ENCODE measurements around the gene KLHL9.
A peak's percentile ranks its signal among the peaks of the same experiment; 100 is the strongest.
"Not testable (repeated sequence)": the region's sequence is repeated elsewhere in the genome, so short reads cannot be mapped to it uniquely, and the experiment has no call there.

Gene KLHL9, protein sequence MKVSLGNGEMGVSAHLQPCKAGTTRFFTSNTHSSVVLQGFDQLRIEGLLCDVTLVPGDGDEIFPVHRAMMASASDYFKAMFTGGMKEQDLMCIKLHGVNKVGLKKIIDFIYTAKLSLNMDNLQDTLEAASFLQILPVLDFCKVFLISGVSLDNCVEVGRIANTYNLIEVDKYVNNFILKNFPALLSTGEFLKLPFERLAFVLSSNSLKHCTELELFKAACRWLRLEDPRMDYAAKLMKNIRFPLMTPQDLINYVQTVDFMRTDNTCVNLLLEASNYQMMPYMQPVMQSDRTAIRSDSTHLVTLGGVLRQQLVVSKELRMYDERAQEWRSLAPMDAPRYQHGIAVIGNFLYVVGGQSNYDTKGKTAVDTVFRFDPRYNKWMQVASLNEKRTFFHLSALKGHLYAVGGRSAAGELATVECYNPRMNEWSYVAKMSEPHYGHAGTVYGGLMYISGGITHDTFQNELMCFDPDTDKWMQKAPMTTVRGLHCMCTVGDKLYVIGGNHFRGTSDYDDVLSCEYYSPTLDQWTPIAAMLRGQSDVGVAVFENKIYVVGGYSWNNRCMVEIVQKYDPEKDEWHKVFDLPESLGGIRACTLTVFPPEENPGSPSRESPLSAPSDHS

DNA sequence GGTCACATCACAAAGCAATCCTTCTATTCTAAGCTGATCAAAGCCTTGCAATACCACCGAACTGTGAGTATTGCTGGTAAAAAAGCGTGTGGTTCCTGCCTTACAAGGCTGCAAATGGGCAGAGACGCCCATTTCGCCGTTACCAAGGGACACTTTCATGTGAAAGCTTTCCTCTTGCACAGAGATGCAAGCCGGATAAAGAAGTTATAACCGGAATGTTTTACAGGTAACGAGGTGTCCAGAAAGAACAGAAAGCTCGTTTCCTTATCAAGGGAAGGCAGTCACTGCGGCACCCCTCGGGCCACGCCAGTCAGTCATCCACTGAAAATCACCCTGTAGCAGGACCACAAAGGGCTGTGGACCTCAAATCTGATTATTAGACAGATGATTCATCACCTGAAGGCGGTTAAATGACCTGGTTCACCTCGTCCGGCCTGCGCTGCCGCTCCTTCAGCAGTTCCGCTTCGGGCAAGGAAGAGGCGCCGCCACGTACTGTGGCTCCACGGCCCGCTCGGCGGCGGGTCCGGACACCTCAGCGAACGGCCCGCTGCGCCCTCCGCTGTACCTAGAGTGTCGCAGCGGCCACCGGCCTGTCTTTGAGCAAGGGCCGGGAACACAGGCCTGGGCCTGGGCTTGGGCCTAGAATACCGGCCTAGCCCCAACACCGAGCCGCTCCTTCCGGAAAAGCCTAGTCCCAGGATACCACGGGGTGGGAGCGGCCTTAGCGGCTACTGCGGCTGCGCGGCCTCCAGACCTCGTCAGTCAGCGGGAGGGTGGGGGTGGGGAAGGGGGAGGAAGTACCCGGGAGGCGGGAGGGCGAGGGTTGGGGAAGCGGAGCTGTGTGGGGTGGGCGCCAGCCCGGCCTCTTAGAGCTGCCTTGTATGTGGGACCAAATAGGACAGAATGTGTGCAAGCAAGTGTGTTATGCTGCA lies at the start of gene KLHL9:
Gene KLHL9 (minus strand): TSS at position 704 of the 932 bp plus-strand sequence. CDS start 545 bp downstream, at position 159.
- DNase-seq, result peak; percentile 96

DNA sequence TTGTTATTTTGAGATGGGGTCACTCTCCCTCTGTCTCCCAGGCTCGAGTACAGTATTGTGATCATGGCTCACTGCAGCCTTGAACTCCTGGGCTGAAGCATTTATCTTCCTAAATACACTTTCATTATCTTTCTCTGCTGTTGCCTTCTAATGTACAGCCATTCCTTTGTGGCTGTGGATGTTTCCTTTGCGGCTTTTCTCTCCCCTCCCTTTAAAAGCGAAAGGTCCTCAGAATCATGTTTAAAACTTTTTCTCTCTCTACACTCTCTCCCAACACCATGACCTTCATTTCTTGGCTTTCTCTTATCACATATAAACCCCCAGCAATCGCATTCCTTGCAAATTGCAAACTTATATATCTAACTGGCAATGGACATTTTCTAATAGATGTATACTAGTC lies 48.4 kb upstream of the KLHL9 start:
- DNase-seq, result no peak

DNA sequence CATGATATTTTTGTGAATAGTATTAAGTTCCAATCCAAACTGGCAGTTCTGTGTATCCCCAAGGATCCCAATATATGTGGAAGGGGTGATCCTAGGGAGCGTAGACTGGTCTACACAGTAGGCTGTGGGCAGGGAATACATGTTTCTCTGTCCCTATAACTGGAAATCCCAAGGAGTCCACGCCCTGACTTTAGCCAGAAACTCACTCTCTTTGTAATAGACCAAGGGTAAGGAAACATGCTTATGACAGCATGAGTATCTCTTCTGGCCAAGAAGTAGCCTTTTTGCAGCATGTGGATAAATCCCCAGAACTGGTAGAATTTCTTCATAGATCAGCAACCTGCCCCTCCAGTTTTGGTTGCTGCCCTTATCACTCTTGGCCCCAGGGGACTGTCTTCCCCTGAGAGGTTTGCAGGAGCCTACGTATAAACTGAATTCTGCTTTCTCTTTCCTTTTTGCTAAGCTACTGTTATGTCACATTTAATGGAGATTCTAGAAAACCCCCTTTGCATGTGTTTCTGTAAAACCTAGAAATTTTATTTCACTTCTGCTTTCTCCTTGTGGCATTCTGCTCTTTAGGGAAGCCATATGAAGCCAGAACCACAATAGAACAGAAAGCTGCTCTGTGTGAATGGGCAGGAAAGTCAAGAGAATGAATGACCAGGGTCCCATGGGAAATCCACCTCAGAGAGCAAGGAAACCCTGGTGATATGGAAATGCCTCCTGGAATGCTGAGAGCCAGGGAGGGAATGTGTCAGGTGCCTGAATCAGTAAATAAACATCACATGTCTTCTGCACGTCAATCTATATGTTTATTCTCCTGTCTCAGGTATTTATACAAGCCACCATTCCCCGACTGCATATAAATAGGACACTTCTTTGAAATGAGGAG lies 46.5 kb upstream of the KLHL9 start:
- DNase-seq, result no peak

DNA sequence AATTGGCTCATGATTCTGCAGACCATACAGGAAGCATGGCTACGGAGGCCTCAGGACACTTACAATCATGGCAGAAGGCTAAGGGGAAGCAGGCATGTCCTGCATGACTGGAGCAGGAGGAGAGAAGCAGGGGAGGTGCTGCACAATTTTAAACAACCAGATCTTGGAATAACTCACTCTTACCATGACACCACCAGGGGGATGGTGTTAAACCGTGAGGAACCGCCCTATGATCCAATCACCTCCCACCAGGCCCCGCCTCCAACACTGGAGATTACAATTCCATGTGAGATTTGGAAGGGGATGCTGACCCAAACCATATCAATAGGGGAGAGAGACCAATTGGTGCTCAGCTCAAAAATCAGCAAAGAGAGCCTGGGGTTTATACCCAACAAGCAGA lies 36.3 kb upstream of the KLHL9 start:
- DNase-seq, result not testable (repeated sequence)

DNA sequence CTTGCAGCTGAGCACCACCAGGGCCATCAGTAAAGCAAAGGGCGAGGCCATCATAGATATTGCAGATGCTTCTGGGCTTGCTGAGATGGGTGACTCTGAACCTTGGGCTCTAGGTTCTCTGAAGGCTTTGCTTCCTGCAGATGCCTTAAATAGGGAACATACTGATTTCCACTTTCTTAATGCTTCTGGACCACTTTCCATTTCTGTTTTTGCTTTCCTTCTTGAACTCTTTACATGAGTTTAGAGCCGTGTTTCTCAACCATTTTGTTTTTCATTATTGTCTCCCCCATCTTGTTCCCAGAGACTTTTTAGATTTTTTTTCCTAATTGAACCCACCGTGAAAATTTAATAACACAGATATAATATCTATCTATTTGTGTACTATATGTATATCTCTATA lies 32.8 kb upstream of the KLHL9 start, which contains the start of gene IFNA13:
Gene IFNA13 (minus strand): TSS at position 101 of the 400 bp plus-strand sequence. CDS start 47 bp downstream, at position 54.
- DNase-seq, result no peak

DNA sequence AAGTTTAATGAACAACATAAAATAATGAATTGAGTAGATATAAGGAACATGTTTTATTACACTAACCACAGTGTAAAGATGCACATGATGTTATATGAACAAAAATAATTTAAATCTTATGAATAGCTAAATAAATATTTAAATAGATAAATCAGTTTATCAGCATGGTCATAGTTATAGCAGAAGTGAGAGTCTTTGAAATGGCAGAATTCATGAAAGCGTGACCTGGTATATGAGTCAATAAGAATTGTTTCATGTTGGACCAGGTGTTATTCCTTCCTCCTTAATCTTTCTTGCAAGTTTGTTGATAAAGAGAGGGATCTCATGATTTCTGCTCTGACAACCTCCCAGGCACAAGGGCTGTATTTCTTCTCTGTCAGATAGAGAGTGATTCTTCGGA lies 32.0 kb upstream of the KLHL9 start:
- not testable (repeated sequence) for DNase-seq

DNA sequence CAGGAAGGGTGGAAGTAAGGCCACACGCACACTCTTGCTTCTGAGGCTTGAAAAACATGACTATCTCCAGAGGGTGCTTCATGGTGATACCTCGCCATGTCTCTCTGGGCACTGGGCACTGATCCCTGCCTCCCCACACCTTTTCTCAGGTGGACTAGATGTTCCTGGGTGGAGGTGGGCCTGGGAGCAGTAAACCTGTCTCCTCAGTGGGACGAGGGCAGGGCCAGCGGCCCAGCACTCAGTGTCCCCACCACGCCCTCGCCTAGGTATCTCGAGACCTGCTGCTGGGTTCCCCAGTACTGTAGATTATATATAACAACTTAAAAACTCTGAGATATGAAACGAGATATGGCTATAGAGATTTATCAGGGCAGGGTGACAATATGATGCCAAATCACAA lies 27.1 kb upstream of the KLHL9 start:
- no peak for DNase-seq

DNA sequence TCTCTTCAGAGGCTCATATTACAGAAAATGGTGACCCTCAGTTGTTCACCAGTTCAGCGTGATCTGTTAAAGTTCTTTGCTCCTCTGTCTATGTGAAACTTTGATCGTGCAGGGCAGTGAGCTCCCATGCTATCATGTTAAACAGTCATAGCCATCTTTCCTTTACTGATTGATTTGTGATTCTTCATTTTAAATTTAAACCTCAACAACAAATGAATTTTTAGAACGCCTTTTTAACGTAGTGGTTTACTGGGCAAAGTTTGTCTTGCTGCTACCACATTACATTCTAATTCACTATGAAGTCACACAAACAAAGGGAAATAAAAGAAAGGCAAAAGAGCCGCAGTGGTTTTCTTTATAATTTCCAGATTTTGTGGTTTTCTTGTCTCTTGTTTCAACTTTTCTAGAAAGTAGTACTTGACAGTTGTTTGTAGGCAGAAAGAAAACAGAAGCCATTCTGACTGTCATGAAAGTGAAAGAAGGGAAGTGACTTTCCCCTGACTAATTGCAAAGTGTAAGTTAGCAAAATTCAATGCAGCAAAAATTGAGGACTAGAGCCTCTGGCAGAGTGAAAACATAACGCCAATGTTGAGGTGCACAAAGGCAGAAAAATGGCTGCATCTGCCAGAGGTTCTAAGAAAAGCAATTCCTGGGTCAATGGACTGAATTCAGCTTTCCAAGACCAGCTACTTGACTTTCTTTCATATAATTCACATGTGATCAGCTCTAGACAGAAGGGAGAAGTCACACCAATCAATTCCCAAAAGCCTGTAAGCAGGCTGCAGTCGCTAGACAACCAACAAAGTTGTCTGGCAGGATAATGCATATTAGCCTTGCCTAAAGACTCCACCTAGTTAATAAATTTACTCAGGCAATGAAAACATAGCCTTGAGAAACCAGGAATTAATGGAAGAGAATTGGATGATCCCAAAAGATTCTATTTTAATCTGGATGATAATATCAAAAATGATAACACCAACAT lies 22.6 kb upstream of the KLHL9 start:
- DNase-seq, result no peak

DNA sequence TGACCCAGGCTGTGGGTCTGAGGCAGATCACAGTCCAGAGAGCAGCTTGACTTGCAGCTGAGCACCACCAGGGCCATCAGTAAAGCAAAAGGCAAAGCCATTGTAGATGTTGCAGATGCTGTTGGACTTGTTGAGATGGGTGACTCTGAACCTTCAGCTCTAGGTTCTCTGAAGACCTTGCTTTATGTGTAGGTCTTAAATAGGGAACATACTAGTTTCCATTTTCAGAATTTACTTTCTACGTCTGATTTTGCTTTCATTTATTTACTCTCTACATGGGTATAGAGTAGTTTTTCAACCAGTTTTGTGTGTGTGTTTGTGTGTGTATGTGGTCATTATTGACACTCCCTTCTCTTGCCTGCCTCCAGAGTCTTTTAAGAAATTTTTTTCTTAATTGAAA lies 15.6 kb upstream of the KLHL9 start, which contains the start of gene IFNA6:
Gene IFNA6 (minus strand): TSS at position 101 of the 400 bp plus-strand sequence. CDS start 0 bp downstream, at position 101.
- DNase-seq, result no peak

DNA sequence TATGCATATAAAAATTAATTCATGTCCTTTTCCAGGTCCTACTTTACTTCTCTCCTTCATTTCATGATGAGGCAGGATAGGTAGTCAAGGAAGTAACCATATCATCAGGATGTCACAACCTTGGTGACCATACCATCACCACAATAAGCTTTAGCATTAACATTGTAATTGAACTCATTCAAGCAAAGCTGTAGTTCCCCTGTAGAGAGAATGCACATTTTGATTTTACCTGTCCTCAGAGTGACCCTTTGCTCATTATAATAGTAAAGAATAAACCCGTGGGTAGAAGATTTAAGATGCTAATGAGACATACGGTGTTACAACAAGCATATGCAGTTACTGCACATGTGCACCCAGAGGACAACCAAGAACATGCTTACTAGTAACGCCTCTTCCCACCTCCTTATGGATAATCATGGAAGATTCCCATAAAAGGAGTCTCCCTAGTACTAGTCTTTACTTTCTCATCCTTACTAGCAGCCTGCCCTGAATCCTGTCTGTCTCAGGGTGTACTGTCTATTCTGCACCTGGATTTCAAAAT lies 13.3 kb upstream of the KLHL9 start:
- no peak for DNase-seq

DNA sequence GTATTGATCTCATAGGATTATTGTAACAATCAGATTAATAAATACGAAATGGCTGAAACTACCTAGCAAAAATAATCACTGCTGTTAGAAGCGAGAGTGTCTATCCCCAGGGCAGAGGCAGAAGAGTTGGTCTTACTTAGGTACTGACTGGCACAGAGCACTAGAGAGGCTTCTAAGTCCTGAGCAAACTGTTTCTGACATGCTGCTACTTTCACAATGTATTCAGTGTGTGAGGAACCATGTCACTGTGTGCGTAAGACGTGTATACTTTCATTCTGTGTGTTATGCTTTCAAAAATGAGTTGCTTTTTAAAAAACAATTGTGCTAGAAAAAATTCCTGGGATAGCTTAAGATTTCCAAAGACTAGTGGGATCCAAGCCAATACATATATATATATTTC lies 5.5 kb upstream of the KLHL9 start:
- no peak for DNase-seq

DNA sequence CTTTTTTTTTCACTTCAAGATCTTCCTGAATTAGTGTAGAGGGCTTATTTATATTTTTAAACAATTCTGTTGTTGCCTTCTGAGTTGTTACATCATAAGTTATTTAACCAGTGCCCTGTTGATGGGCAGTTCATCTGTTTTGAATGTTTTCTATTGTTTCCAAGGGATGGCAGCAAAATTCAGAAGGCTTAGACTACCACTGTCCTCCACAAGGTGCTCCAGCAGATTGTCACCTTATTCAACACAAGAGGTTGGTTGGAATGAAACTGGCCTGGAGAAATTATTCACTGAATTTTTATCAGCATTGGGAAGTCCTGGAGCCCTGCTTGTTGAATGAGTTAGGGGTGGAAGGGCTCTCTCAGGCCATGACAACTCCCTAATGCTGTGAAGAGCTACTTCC lies 1.3 kb upstream of the KLHL9 start:
- no peak for DNase-seq

DNA sequence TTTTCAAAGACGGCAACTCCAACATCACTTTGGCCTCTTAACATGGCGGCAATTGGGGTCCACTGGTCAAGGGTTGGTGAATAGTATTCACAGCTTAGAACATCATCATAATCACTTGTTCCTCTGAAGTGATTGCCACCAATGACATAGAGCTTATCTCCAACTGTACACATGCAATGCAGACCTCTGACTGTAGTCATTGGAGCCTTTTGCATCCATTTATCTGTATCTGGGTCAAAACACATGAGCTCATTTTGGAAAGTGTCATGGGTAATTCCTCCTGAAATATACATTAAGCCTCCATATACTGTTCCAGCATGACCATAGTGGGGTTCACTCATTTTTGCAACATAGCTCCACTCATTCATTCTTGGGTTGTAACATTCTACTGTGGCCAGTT lies 2.0 kb downstream of the KLHL9 start:
- DNase-seq, result no peak

DNA sequence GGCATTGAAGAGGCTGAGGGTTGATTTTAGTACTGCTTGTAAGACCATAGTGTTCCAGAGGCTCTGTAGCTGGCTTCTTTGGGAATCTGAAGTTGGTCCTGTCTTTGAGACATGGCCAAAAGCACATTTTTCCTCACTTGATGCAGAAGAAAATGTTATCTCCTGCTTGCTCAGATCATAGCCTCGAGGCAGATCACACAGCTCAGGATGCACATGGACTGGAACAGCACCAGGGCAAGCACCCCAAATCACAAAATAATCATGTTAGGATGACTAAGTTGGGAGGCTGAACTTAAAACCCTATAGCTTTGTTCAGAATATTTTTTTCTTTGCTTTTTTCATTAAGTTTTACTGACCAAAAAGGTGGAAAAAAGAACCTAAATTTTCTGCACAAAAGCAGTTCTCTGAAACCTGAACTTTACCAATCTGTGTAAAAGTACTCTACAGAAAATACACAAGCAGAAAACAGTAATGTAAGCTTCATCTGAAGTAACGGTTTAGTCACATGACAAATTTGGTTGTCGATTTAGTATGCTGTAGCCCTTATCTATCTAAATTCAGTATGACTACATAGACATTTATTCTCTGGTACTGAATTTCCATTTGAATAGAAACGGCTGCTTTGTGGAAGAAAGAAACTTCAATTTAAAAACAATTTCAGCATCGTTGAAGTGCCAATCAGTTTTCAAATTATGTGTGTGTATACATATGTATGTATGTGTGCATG lies 3.4 kb downstream of the KLHL9 start:
- DNase-seq, result no peak

DNA sequence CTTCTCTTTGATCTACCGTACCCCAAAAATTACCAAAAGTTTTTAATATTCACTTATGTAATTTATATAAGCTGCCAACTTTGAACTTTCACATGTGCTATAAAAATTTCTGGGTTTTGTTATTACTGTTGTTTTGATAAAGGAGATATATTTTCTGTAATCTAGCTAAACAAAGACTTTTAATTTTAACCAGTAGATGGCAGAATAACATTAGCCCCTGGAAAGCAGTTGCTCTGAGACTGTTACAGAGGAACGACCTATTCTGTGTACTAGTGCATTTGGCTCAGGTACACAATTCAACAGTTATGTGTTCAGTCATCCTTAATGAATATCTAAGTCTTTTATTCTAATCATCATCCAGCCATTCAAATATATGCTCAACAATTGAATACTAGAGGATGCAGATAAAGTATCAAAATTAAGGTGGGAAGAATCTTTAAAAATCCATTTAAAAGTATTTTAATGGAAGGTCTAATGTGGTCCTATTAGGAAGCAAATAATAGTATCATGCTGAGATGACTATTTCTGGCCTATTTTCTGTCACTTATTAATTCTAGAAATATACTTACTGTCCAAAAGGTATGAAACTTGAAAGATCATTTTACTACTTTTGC lies 8.6 kb downstream of the KLHL9 start:
- DNase-seq, result no peak

DNA sequence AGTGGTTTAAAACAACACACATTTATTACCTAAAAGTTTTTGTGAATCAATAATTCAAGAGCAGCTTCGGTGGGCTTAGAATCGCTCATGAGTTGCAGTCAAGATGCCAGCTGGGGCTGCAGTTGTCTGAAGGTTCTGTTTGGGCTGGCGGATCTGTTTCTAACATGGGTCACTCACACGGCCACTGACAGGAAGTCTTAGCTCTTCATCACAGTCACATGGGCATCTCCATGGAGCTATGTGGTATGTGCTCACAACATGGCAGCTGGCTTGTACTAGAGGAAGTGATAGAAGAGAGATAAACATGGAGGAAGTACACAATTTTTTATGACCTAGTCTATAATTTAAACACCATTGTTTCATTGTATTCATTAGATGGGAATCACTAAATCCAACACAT lies 11.2 kb downstream of the KLHL9 start:
- DNase-seq, result no peak

DNA sequence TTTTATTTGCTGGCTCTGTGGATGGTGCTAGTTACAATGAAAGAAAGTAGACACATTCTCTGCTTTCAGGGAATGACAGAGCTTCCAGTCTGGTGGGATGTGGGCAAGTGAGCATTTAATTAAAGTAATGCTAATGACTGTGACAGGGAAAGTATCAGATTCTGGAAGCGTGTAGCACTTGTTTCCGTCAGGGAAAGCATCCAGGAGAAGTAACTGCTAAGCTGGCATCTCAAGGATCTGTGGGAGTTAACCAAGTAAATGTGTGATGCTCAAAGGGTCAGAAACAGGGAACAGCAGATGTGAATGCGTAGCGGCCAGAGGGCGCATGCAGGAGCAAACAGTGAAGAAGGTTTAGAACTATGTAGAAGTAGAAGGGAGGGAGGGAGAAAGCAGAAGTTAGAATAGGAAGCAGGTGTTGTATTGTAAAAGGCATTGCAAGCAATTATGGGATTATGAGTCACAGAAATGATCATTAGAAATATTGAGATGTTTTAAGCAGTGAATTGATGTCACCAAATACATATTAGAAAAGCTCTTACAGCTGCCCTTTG lies 12.2 kb downstream of the KLHL9 start:
- DNase-seq, result no peak

DNA sequence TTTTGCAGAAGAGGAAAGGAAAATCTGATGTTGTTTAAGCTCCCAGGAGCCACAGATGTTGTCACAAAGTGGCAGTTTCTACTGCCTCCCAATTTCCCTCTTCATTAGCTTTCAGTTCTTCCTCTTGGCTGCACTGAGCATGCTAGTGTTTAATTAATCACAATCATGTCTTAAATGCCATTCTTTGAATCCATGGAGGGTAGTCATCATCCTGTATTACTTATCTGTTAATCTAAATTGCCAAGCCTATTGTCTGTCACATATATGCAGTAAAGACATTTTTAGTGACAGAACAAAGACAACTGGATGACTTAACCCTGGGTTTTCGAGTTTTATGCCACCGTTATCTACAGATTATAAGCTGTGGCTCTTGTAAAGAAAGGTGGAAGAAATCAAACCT lies 14.7 kb downstream of the KLHL9 start:
- no peak for DNase-seq

Measured in right hindlimb (tissue), 1 donor.